Thyroid gland (tissue), 4 donors: ENCODE data around the gene SMARCAL1.

Experiments
- CTCF ChIP-seq, 6 experiments: fragments of 200-600 bp in 3 of 6; fragments of 450-650 bp in 3 of 6; sonication (generic) in 3 of 6; IDR thresholded peaks; one replicate each; pipeline ENCODE4 v1.5.1; 2016 to 2019; ENCODE audit warnings: antibody characterized with exemption in 6 of 6, mild to moderate bottlenecking in 2 of 6, inconsistent platforms in 1 of 6, moderate library complexity in 1 of 6
- POLR2A ChIP-seq, 2 donors: fragments of 450-650 bp; IDR thresholded peaks; one replicate each; pipeline ENCODE4 v1.6.1; 2017; ENCODE audit warnings: antibody characterized with exemption in 2 of 2, mild to moderate bottlenecking in 2 of 2, moderate library complexity in 1 of 2

- TF ChIP-seq CTCF (IDR thresholded peaks at IDR 0.05) (no peak), POLR2A (IDR thresholded peaks at IDR 0.05) (no peak)
Observed at GRCh38 chr2:216499641-216500218, 87.4 kb downstream of the SMARCAL1 start.
